Measurements from ENCODE around the gene KCNG1.

- TF ChIP-seq CTCF (IDR thresholded peaks at IDR 0.05; ENCODE audit: poor library complexity), result no peak
- TF ChIP-seq EZH2phosphoT487 (IDR thresholded peaks at IDR 0.05; ENCODE audit: low read depth, severe bottlenecking, unreplicated experiment), result no peak
- TF ChIP-seq EZH2 (IDR thresholded peaks at IDR 0.05; ENCODE audit: borderline replicate concordance), result no peak
Observed at GRCh38 chr20:50953821-50954220, 69.1 kb downstream of the KCNG1 start.

All from hepatocyte (in vitro differentiated cells).